IgD-negative memory B cell (primary cell): Measurements from ENCODE around the gene SLC49A4. TPM values are rescaled to one million over a fixed set of nuclear protein-coding genes. Genes with fewer than 3 reads are reported as not detected.

Experiments
- H3K27ac Mint-ChIP-seq, 3 donors: one replicate each; pipeline ENCODE4 v1.8.0; 2020 to 2022; ENCODE audit warnings: mild to moderate bottlenecking in 3 of 3, mixed read lengths in 3 of 3, moderate library complexity in 1 of 3
- H3K27me3 Mint-ChIP-seq: one replicate; pipeline ENCODE4 v1.8.0; 2021; ENCODE audit warnings: mixed read lengths
- H3K36me3 Mint-ChIP-seq: one replicate; pipeline ENCODE4 v1.8.0; 2020; ENCODE audit warnings: mild to moderate bottlenecking, mixed read lengths
- H3K4me1 Mint-ChIP-seq, 3 donors: one replicate each; pipeline ENCODE4 v1.8.0; 2020 to 2022; ENCODE audit warnings: mixed read lengths in 3 of 3, mild to moderate bottlenecking in 1 of 3
- H3K4me3 Mint-ChIP-seq, 4 donors: one replicate each; pipeline ENCODE4 v1.8.0; 2020 to 2022; ENCODE audit warnings: mild to moderate bottlenecking in 4 of 4, mixed read lengths in 4 of 4, moderate library complexity in 3 of 4
- H3K9me3 Mint-ChIP-seq, 3 donors: one replicate each; pipeline ENCODE4 v1.8.0; 2020 to 2021; ENCODE audit warnings: mixed read lengths in 3 of 3, mild to moderate bottlenecking in 1 of 3
- polyA plus RNA-seq: library from polyadenylated mRNA; unstranded; fragments of 300-500 nt; fragmentation: Illumina TruSeq; gene quantifications from one replicate; pipeline ENCODE4 v1.2.3, GENCODE V29; 2021

SLC49A4 gene
- polyA plus RNA-seq, 1 donor from 2014 or later = 1.6 TPM

DNA sequence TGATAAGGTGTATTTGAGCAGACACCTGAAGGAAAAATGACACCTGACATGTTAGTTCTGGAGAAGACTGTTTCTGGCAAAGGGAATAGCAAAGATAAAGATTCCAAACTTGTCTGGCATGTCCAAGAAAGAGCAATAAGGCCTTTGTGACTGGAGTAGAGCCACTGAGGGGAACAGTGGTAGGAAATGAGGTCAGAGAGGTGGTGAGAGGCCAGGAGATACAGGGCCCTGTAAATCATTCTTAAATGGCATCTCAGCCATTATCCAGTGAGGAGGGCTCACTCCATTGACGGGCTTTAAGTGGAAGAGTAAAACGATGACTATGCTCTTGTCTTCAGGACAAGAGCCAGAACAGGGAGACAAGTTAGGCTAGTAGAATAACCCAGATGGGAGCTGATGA lies 4.5 kb downstream of the SLC49A4 start:
- no peaks in the 10 kb centered on the region for H3K9me3 Mint-ChIP-seq
- no peak overlapping the region for H3K27ac Mint-ChIP-seq
- H3K27me3 Mint-ChIP-seq = no peaks in the 10 kb centered on the region
- H3K36me3 Mint-ChIP-seq = peaks cover 3% of the 10 kb centered on the region
- peaks cover 11 to 18% (median 15%) of the 10 kb centered on the region in 3 donors for H3K4me1 Mint-ChIP-seq
- H3K4me3 Mint-ChIP-seq = no peak overlapping the region

GRCh38 chr3:122800031-122800430 lies 5.2 kb downstream of the SLC49A4 start:
- H3K36me3 Mint-ChIP-seq = peaks cover 3% of the 10 kb centered on the region
- H3K9me3 Mint-ChIP-seq = no peaks in the 10 kb centered on the region
- no peak overlapping the region for H3K4me3 Mint-ChIP-seq
- peaks cover 6 to 16% (median 15%) of the 10 kb centered on the region in 3 donors for H3K4me1 Mint-ChIP-seq
- no peaks in the 10 kb centered on the region for H3K27me3 Mint-ChIP-seq
- no peak overlapping the region for H3K27ac Mint-ChIP-seq

GRCh38 chr3:122800706-122801237 lies 5.9 kb downstream of the SLC49A4 start:
- no peaks in the 10 kb centered on the region for H3K27me3 Mint-ChIP-seq
- no peak overlapping the region for H3K4me3 Mint-ChIP-seq
- H3K9me3 Mint-ChIP-seq = no peaks in the 10 kb centered on the region
- H3K4me1 Mint-ChIP-seq = peaks cover 6 to 14% (median 13%) of the 10 kb centered on the region in 3 donors
- H3K36me3 Mint-ChIP-seq = peaks cover 5% of the 10 kb centered on the region
- H3K27ac Mint-ChIP-seq = no peak overlapping the region

GRCh38 chr3:122802323-122802722 lies 7.5 kb downstream of the SLC49A4 start:
- Mint-ChIP-seq H3K4me1 (peaks cover under 1 to 2% (median 1%) of the 10 kb centered on the region in 3 donors), H3K27me3 (no peaks in the 10 kb centered on the region), H3K36me3 (peaks cover 5% of the 10 kb centered on the region), H3K27ac (no peak overlapping the region), H3K9me3 (no peaks in the 10 kb centered on the region), H3K4me3 (peak overlapping the region in 1 of 4 donors; percentile 56)

DNA sequence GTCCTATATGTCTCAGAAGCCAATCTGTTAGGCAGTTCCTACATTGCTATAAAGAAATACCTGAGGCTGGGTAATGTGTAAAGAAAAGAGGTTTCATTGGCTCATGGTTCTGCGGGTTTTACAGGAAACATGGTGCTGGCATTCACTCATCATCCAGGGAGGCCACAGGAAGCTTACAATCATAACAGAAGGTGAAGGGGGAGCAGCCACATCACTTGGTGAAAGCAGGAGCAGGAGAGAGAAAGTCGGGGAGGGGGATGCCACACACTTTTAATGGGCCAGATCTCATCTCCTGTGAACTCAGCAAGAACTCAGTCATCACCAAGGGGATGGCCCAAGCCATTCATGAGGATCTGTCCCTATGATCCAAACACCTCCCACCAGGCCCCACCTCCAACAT lies 9.1 kb downstream of the SLC49A4 start:
- peaks cover 11% of the 10 kb centered on the region for H3K36me3 Mint-ChIP-seq
- H3K9me3 Mint-ChIP-seq = no peaks in the 10 kb centered on the region
- H3K27ac Mint-ChIP-seq = no peak overlapping the region

DNA sequence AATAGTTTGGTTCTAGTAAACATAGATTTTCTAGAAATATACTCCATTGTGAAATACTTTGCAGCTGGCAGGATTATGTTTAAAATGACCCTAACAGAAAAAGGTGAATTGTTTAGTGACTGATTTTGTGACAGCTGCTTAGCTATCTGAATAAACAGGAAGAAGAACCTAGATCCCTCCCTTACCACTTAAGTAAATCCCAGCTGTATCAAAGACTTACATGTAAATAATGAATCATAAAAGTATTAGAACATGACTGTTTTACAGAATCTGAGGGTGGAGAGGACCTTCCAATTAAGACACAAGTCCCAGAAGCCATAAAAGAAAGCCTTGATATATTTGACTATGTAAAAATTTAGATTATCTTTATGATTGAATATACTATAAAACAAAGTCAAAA lies 15.9 kb downstream of the SLC49A4 start:
- no peak overlapping the region for H3K27ac Mint-ChIP-seq
- H3K27me3 Mint-ChIP-seq = no peaks in the 10 kb centered on the region
- no peak overlapping the region for H3K4me3 Mint-ChIP-seq
- no peaks in the 10 kb centered on the region for H3K4me1 Mint-ChIP-seq
- H3K9me3 Mint-ChIP-seq = no peaks in the 10 kb centered on the region
- H3K36me3 Mint-ChIP-seq = peaks cover 16% of the 10 kb centered on the region

More for the DNA sequence above, 9.1 kb downstream of the SLC49A4 start:
- peaks cover 0 to 2% (median 0%) of the 10 kb centered on the region in 3 donors for H3K4me1 Mint-ChIP-seq
- H3K4me3 Mint-ChIP-seq = no peak overlapping the region
- no peaks in the 10 kb centered on the region for H3K27me3 Mint-ChIP-seq

DNA sequence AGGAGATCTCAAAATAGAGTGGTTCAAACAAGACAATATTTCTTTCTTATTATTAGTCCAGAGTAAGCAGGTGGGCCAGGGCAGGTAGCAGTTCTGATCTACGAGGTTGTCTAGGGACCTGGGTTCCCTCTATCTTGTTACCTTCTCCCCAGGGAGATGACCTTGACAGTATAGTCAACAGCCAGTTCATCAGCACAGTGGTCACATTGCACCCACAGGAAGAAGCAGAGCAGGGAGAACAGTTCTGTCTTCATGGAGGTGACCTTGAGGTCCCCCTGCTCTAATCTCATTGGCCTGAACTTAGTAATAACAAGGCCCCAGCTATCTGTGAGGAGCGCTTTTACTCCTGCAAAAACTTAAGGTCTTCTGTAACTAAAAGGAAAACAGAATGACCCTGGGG lies 21.7 kb downstream of the SLC49A4 start:
- H3K4me3 Mint-ChIP-seq = no peak overlapping the region

GRCh38 chr3:122824465-122825381 lies 29.9 kb downstream of the SLC49A4 start:
- Mint-ChIP-seq H3K4me1 (peaks cover 0 to 4% (median 0%) of the 10 kb centered on the region in 3 donors), H3K27ac (peak overlapping the region in 1 of 3 donors; percentile 18), H3K9me3 (no peaks in the 10 kb centered on the region), H3K4me3 (no peak overlapping the region), H3K36me3 (peaks cover 13% of the 10 kb centered on the region), H3K27me3 (no peaks in the 10 kb centered on the region)

More for the DNA sequence above, 21.7 kb downstream of the SLC49A4 start:
- Mint-ChIP-seq H3K27me3 (no peaks in the 10 kb centered on the region), H3K9me3 (no peaks in the 10 kb centered on the region), H3K4me1 (peaks cover 0 to 2% (median 0%) of the 10 kb centered on the region in 3 donors), H3K27ac (no peak overlapping the region), H3K36me3 (peaks cover 5% of the 10 kb centered on the region)

GRCh38 chr3:122825460-122825859 lies 30.6 kb downstream of the SLC49A4 start:
- no peak overlapping the region for H3K4me3 Mint-ChIP-seq
- peaks cover 0 to 4% (median 0%) of the 10 kb centered on the region in 3 donors for H3K4me1 Mint-ChIP-seq
- no peaks in the 10 kb centered on the region for H3K27me3 Mint-ChIP-seq
- peaks cover 14% of the 10 kb centered on the region for H3K36me3 Mint-ChIP-seq
- H3K9me3 Mint-ChIP-seq = no peaks in the 10 kb centered on the region
- H3K27ac Mint-ChIP-seq = no peak overlapping the region

DNA sequence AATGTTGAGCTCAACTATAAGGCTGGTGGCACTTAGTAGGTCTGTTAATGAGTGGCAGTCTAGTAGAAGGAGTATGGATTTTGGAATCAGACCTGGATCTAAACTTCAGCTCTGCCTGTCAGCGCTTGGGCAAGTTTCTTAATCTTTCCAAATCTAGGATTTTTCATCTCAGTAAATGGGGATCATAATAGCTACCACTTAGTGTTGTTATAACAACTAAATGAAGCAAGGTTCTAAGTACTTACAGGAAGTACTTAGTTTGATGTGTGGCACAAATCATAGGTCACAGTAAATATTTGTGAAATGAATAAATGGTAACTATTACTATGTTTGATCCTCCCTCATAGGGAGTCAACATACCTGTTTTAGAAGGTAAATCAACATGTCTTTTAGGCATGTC lies 31.4 kb downstream of the SLC49A4 start:
- no peaks in the 10 kb centered on the region for H3K9me3 Mint-ChIP-seq
- peaks cover 14% of the 10 kb centered on the region for H3K36me3 Mint-ChIP-seq
- H3K4me1 Mint-ChIP-seq = peaks cover 0 to 4% (median 0%) of the 10 kb centered on the region in 3 donors
- H3K27me3 Mint-ChIP-seq = no peaks in the 10 kb centered on the region
- H3K27ac Mint-ChIP-seq = no peak overlapping the region
- H3K4me3 Mint-ChIP-seq = no peak overlapping the region

DNA sequence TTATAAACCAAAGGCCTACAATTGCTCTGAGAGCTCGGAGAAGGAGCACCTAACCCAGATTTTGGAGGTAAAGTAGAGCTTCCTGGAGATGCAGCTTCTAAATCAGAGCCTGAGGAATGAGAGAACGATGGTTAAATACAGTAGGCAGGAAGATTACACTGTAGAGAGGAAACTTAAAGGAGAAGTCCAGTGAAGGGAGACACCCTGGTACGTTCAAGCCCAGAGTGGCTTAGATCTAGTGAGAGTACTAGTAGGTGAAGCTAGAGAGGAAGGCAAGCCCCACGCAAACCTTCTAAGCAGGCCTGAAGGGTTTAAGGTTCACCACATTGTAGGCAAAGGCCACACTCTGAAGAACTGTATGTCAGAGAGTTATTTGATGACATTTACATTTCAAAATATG lies 33.4 kb downstream of the SLC49A4 start:
- H3K36me3 Mint-ChIP-seq = peaks cover 15% of the 10 kb centered on the region
- H3K27me3 Mint-ChIP-seq = no peaks in the 10 kb centered on the region
- H3K27ac Mint-ChIP-seq = no peak overlapping the region
- H3K4me3 Mint-ChIP-seq = no peak overlapping the region
- no peaks in the 10 kb centered on the region for H3K9me3 Mint-ChIP-seq
- peaks cover 0 to 3% (median 0%) of the 10 kb centered on the region in 3 donors for H3K4me1 Mint-ChIP-seq

- H3K9me3 Mint-ChIP-seq = peaks cover 0 to 3% (median 2%) of the 10 kb centered on the region in 3 donors
- H3K27me3 Mint-ChIP-seq = no peaks in the 10 kb centered on the region
- H3K4me1 Mint-ChIP-seq = peaks cover 0 to 1% (median 0%) of the 10 kb centered on the region in 3 donors
- H3K4me3 Mint-ChIP-seq = no peak overlapping the region
- peaks cover 5% of the 10 kb centered on the region for H3K36me3 Mint-ChIP-seq
- H3K27ac Mint-ChIP-seq = no peak overlapping the region
Measured at GRCh38 chr3:122835590-122835989, 40.7 kb downstream of the SLC49A4 start.

DNA sequence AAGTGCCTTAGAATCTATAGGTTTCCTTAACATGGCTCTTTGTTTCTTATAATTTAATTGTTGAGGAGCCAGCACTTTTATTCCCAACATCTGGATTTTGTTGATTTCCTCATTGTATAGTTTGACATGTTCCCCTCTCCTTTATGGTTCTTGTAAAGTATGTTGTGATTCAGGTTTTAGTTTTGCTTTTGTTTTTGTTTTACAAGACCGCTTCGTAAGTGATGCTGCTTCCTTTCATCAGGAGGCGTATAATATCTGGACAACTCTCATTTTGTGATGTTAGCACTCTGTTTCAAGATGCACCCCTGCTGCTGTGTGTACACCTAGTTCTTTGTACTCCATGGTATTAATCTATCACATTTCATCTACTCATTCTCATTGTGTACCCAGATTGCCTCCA lies 48.7 kb downstream of the SLC49A4 start:
- H3K36me3 Mint-ChIP-seq = peaks cover 11% of the 10 kb centered on the region
- no peak overlapping the region for H3K27ac Mint-ChIP-seq
- no peaks in the 10 kb centered on the region for H3K27me3 Mint-ChIP-seq
- peak overlapping the region in 1 of 4 donors; percentile 49 for H3K4me3 Mint-ChIP-seq
- H3K9me3 Mint-ChIP-seq = peaks cover 0 to under 1% (median 0%) of the 10 kb centered on the region in 3 donors
- peaks cover 0 to 7% (median 0%) of the 10 kb centered on the region in 3 donors for H3K4me1 Mint-ChIP-seq

GRCh38 chr3:122857019-122857418 lies 62.1 kb downstream of the SLC49A4 start:
- Mint-ChIP-seq H3K36me3 (peaks cover 10% of the 10 kb centered on the region), H3K4me1 (no peaks in the 10 kb centered on the region), H3K27ac (no peak overlapping the region), H3K4me3 (no peak overlapping the region), H3K9me3 (no peaks in the 10 kb centered on the region), H3K27me3 (no peaks in the 10 kb centered on the region)

- H3K27ac Mint-ChIP-seq = no peak overlapping the region
- H3K36me3 Mint-ChIP-seq = peaks cover 12% of the 10 kb centered on the region
Measured at GRCh38 chr3:122858373-122858772, 63.5 kb downstream of the SLC49A4 start.

More at GRCh38 chr3:122858373-122858772, 63.5 kb downstream of the SLC49A4 start:
- no peaks in the 10 kb centered on the region for H3K9me3 Mint-ChIP-seq
- no peak overlapping the region for H3K4me3 Mint-ChIP-seq
- H3K4me1 Mint-ChIP-seq = no peaks in the 10 kb centered on the region
- no peaks in the 10 kb centered on the region for H3K27me3 Mint-ChIP-seq
